Measurements from ENCODE around the gene TRERF1.

Gene TRERF1

GRCh38 chr6:42264852-42265390, 186.8 kb downstream of the TRERF1 start:
- in situ Hi-C loops (cut with HindIII; ENCODE audit: low pct_ligation_motif_present, low sequenced_read_pairs): no loop called here
- Histone ChIP-seq H3K36me3 (replicated peaks) (peaks cover 3% of the 10 kb centered on the region), H3K27me3 (replicated peaks) (no peaks in the 10 kb centered on the region), H3K4me3 (ENCODE audit: low read depth, low read length) (no peak overlapping the region), H3K27ac (no peak overlapping the region)
- TF ChIP-seq CTCF (IDR thresholded peaks at IDR 0.05; ENCODE audit: low read depth, low read length, missing control alignments): no peak
- DNase-seq: no peak

GRCh38 chr6:42264162-42264851, 187.4 kb downstream of the TRERF1 start:
- Histone ChIP-seq H3K27ac (no peak overlapping the region), H3K4me3 (ENCODE audit: low read depth, low read length) (no peak overlapping the region), H3K36me3 (replicated peaks) (peaks cover 3% of the 10 kb centered on the region), H3K27me3 (replicated peaks) (no peaks in the 10 kb centered on the region)
- in situ Hi-C loops (cut with HindIII; ENCODE audit: low pct_ligation_motif_present, low sequenced_read_pairs): no loop called here
- no peak for TF ChIP-seq CTCF (IDR thresholded peaks at IDR 0.05; ENCODE audit: low read depth, low read length, missing control alignments)
- DNase-seq: no peak

GRCh38 chr6:42263165-42263728, 188.5 kb downstream of the TRERF1 start:
- H3K27ac ChIP-seq: no peak overlapping the region
- H3K27me3 ChIP-seq (replicated peaks): no peaks in the 10 kb centered on the region
- no peaks in the 10 kb centered on the region for H3K36me3 ChIP-seq (replicated peaks)
- in situ Hi-C loops (cut with HindIII; ENCODE audit: low pct_ligation_motif_present, low sequenced_read_pairs): no loop called here
- TF ChIP-seq CTCF (IDR thresholded peaks at IDR 0.05; ENCODE audit: low read depth, low read length, missing control alignments): no peak
- no peak for DNase-seq
- H3K4me3 ChIP-seq (ENCODE audit: low read depth, low read length): no peak overlapping the region

GRCh38 chr6:42260972-42261371, 190.8 kb downstream of the TRERF1 start:
- in situ Hi-C loops (cut with HindIII; ENCODE audit: low pct_ligation_motif_present, low sequenced_read_pairs): no loop called here
- H3K36me3 ChIP-seq (replicated peaks): peaks cover 8% of the 10 kb centered on the region
- DNase-seq: no peak

GRCh38 chr6:42260396-42260888, 191.3 kb downstream of the TRERF1 start:
- H3K4me3 ChIP-seq (ENCODE audit: low read depth, low read length): no peak overlapping the region
- H3K27me3 ChIP-seq (replicated peaks): no peaks in the 10 kb centered on the region
- TF ChIP-seq CTCF (IDR thresholded peaks at IDR 0.05; ENCODE audit: low read depth, low read length, missing control alignments): no peak
- no peak overlapping the region for H3K27ac ChIP-seq
- in situ Hi-C loops (cut with HindIII; ENCODE audit: low pct_ligation_motif_present, low sequenced_read_pairs): no loop called here
- peaks cover 8% of the 10 kb centered on the region for H3K36me3 ChIP-seq (replicated peaks)
- DNase-seq: no peak

More at GRCh38 chr6:42260972-42261371, 190.8 kb downstream of the TRERF1 start:
- peak; percentile 71 for TF ChIP-seq CTCF (IDR thresholded peaks at IDR 0.05; ENCODE audit: low read depth, low read length, missing control alignments)
- H3K27ac ChIP-seq: no peak overlapping the region
- no peaks in the 10 kb centered on the region for H3K27me3 ChIP-seq (replicated peaks)
- H3K4me3 ChIP-seq (ENCODE audit: low read depth, low read length): no peak overlapping the region
